SH-SY5Y (cell line): ENCODE measurements around the gene CAMK2A.

Experiments used
- GATA2 ChIP-seq: IDR thresholded peaks from 2 replicates; pipeline ENCODE4 v1.6.1; 2011; ENCODE audit warnings: mild to moderate bottlenecking, low read depth, low read length
- GATA3 ChIP-seq: IDR thresholded peaks from 2 replicates; pipeline ENCODE4 v1.6.1; 2011; ENCODE audit warnings: low read depth, mild to moderate bottlenecking, low read length, moderate library complexity

CAMK2A gene

DNA sequence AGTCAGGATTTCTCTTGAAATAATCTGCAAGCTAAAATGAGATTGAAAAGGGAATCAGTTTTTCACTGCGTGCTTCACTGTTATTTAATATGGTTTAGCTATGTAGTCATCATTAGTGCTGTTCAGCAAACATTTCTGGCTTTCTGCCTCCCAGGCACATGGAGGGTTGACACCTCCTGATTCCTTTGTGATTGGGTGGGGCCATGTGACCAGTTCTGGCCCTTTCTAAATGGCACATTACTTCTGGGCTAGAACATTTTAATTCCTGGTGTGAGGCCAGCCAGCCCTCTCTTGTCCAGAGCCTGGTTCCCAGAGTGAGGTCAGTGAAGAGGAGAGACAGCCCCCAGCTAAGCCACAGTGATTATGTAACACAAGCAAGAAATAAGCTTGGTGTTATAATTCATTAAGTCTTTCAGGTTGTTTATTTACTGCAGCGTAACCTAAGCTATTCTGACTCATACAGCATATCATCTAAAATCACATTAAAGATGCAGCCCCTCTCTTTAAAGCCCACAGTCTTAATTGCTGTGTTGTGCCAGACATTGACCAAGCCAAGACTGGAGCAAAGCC is 30.6 kb upstream of the CAMK2A start:
- no peak for TF ChIP-seq GATA2
- no peak for TF ChIP-seq GATA3

DNA sequence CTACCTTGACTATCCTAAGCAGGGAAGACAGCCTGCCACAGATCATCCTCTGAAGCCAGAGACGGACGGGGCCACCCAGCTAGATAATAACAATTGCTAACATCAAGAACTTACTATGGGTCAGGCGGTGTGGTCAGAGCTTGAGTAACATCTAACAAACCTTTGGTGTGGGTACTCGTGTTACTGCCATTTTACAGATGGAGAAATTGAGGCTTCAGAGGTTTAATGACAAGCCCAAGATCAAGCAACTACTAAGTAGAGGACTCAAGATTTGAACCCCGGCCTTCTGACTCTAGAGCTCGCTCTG is 29.9 kb upstream of the CAMK2A start:
- TF ChIP-seq GATA2 (no peak), GATA3 (no peak)

DNA sequence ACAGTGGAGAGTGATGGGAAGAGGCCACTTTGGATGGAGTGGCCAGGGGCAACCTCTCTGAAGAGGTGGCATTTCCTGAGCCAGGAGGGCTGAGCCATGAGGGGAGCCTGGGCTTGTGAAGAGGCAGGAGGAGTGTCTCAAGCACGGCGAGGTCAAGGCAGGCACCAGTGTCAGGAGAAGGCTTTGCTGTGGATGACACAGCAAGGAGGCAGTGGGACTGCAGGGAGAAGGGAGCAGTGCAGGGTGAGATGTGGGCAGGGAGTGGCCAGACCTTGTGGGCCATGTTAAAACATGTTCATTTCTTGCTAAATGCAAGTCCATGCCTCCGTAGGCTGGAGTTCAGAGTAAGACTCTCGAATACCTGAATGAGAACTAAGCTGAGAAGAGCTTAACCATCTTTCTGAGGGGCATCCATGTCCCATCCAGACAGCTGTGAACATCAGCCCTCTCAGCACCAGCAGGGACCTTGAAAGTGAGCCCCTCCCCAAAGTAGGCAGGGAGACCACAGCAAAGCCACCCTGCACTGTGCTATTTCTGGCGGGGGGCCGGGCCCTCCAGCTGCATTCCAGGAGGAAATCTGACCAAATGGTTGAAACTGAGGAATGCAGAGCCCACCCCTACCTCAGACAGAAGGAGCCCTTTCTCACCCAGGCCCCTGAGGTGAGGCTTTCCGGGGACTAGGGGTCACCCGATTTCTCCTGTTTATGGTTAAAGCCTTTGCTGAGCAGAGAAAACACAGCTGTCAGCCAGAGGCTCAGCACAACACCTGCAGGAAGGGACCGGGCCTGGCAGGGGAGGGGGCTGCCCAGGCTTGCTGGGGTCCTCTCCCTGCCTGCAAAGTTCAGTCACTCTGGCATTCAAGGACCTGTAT is 29.3 kb upstream of the CAMK2A start:
- no peak for TF ChIP-seq GATA2
- no peak for TF ChIP-seq GATA3

DNA sequence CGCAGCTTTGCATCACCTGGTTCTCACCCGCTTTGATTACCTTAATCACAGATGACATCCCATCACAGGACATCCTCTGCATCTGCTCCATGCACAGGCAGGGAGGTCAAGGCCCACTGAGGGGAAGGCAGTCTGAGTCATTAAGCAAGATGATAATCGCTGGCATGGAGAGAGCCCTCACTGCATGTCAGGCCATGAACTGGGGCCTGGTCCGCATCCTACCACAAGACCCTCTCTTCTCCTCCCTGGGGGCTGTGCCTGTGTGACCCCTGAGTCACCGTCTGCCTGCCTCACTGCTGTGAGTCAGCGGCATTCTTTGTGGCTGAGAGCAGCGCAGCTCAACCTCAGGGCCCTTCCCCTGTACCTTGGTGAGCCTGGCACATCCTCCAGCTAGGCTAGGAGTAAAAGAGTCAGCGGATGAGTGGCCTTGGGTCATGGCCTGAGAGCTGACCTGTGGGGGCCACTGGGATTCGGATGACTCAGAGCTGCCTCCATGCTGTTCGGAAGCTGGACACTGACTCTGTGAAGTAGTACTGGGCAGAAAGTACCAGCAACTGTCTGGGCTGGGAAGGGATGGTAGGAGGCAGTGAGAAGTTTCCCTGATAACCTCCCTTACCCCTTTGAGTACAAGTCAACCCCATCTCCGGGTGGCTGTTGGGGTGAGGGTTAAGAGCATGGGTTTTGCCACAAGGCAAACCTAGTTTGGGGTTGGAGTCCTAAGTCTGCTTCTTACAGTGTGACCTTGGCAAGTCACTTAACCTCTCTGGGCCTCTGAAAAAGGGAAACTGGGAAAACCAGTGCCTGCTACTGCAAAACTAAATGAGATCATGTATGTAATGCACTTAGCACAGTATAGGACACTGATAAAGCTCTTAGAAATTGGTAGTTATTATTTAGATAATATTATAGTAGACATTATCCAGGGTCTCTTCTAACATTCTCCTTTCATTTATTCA is 27.8 kb upstream of the CAMK2A start:
- peak; percentile 58; the same call in 1 of the 2 replicates for TF ChIP-seq GATA2
- no peak for TF ChIP-seq GATA3

DNA sequence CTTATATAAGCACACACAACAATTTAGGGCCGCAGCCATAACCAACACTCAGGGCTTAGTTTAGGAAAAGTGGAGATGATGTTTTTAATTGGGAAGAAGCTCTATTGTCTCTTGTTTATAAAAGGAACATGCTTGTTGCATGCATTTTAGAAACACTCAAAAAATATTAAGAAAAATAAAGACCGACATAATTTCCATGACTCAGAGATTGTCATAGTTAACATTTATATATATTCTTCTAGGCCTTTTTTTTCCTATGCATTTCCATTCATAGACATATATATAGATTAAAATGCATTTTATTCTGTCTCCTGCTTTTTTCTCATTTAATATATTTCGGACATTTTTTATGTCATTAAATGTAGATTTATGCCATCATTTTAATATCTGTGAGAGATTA is 26.7 kb upstream of the CAMK2A start:
- TF ChIP-seq GATA3 (no peak), GATA2 (no peak)

DNA sequence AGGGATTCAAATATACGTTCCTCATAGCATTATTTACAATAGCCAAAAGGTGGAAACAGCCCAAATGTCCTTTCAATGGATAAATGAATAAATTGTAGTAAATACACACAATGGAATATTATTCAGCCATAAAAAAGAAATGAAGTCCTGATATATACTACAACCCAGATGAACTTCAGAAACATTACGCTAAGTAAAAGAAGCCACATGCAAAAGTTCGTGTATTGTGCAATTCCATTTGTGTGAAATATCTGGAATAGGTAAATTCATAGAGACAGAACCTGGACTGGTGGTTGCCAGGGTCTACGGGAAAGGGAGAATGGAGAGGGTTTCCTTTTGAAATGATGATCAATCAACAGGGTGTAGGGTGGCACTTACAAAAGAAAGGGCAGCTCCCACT is 25.7 kb upstream of the CAMK2A start:
- no peak for TF ChIP-seq GATA2
- no peak for TF ChIP-seq GATA3

DNA sequence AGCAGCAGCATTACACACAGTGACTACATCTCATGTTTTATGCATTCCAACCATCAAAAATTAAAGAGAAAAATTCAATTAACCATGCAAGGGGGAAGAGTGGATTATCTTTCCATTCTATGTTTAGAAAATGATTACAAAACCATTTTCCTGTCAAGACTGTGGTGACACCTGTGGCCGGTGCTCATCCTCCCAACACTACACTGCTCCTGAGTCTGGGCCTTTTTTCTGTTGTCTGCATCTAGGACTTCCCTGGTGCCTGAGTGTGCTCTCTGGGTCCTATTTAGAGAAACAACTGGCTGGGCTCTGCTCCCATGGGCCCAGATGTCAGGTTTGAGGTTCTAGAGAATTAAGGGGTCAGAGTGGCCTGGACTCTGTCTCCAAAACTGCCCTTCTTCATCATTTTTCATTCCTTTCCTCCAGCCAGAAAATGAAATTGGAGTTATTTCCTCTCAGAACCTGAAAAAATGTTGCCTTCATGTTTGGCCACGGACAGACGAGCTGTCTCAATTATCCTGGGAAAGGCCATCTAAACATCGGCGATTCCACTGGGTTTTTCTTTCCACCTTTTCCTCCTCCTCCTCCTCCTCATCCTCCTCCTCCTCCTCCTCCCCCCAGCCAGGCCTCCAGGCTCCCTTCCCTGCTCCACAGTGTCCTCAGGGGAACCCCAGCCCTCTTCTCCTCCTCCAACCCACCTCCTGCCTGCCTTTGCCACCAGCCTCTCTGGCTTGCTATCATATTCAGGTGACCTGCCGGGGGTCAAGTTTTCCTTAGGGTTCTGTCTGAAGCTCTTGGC is 24.5 kb upstream of the CAMK2A start:
- TF ChIP-seq GATA2 (no peak), GATA3 (no peak)

DNA sequence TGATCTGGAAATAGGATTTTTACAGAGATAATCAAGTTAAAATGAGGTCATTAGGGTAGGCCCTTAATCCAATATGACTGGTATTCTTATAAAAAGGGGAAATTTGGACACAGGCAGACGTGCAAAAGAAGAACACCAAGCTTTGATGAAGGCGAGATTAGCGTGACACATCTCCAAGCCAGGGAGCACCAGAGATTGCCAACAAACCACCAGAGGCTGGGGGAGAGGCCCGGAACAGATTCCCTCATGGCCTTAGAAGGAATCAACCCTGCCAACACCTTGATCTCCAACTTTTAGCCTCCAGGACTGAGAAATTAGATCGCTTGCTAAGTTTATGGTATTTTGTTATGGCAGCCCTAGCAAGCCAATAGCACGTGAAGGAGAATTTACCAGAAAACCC is 23.9 kb upstream of the CAMK2A start:
- TF ChIP-seq GATA3 (no peak), GATA2 (no peak)

DNA sequence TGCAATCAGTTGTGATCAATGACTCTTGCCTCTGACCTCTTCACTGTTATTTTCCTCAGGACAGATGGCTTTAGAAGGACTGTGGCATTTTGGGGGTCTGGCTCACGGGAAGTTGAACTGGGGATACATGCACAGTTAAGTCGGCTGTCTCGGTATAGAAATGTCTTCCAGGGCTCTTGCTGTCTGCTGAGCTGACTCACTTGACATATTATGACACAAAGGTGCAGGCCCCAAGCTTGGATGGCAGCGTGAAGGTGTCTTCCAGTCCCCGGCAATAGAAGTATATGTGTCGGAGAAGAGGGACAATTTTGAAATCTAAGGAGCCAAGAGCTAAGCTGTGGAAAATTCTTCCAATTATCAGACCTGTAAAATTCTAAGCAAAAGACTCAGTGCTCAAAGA is 22.9 kb upstream of the CAMK2A start:
- TF ChIP-seq GATA2, result no peak
- no peak for TF ChIP-seq GATA3

DNA sequence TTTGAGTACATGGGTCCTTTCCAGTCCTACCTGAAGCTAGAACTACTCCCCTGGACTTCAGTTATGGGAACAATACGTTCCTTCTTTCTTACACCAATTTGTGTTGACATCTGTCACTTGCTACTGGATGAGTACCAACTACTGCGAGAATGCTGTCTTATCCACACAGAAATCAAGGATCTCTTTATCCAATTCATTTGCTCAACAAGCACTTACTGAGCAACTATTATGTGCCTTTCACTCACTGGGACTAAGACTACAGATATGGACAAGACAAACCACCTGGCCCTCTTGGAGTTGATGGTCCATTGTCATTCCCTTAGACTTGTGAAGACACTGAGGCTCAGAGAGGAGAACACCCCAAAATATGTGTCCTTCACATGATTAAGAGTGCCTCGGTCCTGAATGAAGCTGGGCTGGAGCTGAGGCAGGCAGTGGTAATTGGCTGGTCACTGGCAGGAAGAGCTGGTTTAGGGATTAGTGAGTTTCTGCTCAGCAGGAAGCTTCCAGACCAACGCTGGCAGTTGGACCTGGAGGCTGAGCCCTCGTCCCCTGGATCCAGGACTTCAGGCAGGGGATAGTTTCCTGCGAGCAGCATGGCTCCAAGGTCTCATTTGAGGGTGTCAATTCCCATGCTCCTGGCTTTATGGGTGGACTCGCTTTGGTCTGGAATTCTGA is 21.6 kb upstream of the CAMK2A start:
- TF ChIP-seq GATA2 (no peak), GATA3 (no peak)

DNA sequence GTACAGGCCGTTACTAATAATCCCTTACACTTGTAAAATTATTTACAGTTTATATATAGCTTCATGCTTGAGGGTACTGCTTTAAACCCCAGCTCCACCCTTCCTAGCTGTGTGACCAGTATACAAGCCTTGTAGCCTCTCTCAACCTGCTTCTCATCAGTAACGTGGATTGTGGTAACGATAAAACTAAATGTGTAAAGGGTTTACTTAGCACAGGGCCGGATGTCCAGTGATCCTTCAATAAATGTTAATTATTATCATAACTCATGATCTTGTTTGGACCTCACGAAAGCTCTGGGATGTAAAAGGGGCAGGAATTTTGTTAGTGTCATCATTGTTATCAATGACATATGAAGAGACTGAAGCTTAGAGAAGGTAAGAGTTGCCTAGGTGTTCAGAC is 20.7 kb upstream of the CAMK2A start:
- no peak for TF ChIP-seq GATA3
- no peak for TF ChIP-seq GATA2

DNA sequence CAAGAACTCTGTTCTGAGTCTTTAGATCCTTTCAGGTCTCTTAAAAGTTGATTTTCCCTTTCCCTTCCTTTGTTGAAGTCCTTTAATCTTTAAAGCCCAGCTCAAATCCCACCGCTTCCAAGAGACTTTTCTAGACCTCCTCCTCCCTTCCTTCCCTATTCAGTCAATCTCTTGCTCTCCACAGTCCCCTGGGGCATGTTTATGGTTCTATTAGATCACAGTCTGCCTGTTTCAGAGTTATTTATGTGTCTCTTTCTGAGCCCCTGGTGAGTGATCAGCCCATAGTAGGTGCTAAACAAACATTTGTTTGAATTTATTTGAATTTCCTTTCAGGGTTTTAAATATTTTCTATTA is 20.3 kb upstream of the CAMK2A start:
- no peak for TF ChIP-seq GATA2
- TF ChIP-seq GATA3, result no peak

DNA sequence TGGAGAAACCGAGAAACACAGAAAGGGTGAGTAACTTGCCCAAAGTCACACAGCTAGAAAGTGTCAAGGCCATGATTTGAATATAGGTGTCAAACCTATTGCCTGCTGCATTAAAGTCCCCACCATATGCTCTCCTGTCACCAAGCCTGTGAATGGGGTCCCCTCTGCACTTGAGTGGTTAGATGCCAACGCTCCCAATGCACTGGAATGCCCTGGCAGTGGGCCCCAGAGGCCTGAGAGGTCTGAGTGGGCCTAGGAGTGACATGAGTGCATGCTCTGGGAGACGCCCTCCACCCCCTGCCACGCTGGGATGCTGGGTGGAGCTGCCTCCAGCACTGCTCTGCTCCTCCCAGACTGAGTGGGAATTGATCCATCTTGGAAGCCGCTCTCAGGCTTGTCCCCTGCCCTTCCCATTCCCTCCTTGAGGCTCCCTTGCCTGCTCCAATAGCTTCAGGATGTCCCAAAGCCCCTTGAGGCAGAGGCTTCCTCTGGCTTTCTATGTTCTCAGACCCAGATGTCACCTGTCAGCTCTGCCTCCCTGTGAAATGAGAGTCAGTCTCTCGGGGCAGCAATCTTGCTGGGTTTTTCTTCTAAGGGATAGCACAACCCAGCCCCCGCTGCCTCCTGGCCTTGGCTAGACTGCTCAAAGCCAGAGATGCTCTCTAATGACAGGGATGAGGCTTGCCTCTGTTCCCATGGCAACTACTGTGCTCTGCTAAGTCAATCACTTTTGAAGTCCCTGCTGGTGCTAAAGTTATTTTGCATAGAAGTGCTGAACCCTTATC is 19.7 kb upstream of the CAMK2A start:
- no peak for TF ChIP-seq GATA3
- TF ChIP-seq GATA2, result no peak
